Germinal center (tissue), 1 donor: ENCODE data around the gene RNF207.

Experiments
- DNase-seq: peaks from one replicate; pipeline ENCODE4 v3.0.0; 2012; ENCODE audit warnings: mixed read lengths, low spot score

Gene RNF207

GRCh38 chr1:6205849-6206519 is at the start of gene RNF207:
RNF207 (plus strand) TSS chr1:6206119; CDS start chr1:6206536, 417 bp downstream.
- no peak for DNase-seq

GRCh38 chr1:6157132-6157527 is 48.8 kb upstream of the RNF207 start:
- no peak for DNase-seq

GRCh38 chr1:6157528-6158174 is 48.3 kb upstream of the RNF207 start:
- no peak for DNase-seq

- no peak for DNase-seq
Observed at GRCh38 chr1:6158181-6158580, 47.7 kb upstream of the RNF207 start.

- no peak for DNase-seq
Observed at GRCh38 chr1:6162341-6162740, 43.6 kb upstream of the RNF207 start.

- DNase-seq = no peak
Observed at GRCh38 chr1:6162773-6163172, 43.1 kb upstream of the RNF207 start.

- DNase-seq = no peak
Observed at GRCh38 chr1:6163191-6163972, 42.5 kb upstream of the RNF207 start.

- DNase-seq = no peak
Observed at GRCh38 chr1:6163973-6164617, 41.8 kb upstream of the RNF207 start.

GRCh38 chr1:6165027-6165426 is 40.9 kb upstream of the RNF207 start:
- DNase-seq = no peak

GRCh38 chr1:6165441-6165985 is 40.4 kb upstream of the RNF207 start:
- no peak for DNase-seq

GRCh38 chr1:6166221-6166620 is 39.7 kb upstream of the RNF207 start:
- DNase-seq = no peak

GRCh38 chr1:6166655-6167390 is 39.1 kb upstream of the RNF207 start:
- DNase-seq = no peak

- no peak for DNase-seq
Observed at GRCh38 chr1:6167391-6168303, 38.3 kb upstream of the RNF207 start.

GRCh38 chr1:6168947-6169586 is 36.9 kb upstream of the RNF207 start:
- no peak for DNase-seq

- DNase-seq = no peak
Observed at GRCh38 chr1:6170116-6170741, 35.7 kb upstream of the RNF207 start.

- no peak for DNase-seq
Observed at GRCh38 chr1:6170742-6171201, 35.1 kb upstream of the RNF207 start.

- no peak for DNase-seq
Observed at GRCh38 chr1:6171548-6172124, 34.3 kb upstream of the RNF207 start.

- DNase-seq = no peak
Observed at GRCh38 chr1:6172549-6172948, 33.4 kb upstream of the RNF207 start.
